Nephron progenitor cell (in vitro differentiated cells): ENCODE results near the gene MAP6.
"Not testable (repeated sequence)": the region's sequence is repeated elsewhere in the genome, so short reads cannot be mapped to it uniquely, and the experiment has no call there.

ENCODE experiments used
- DNase-seq: peaks from one replicate; pipeline ENCODE4 v3.0.0; 2021
- H3K27ac Mint-ChIP-seq: 2 replicates; pipeline ENCODE4 v1.8.0; 2021; ENCODE audit warnings: mild to moderate bottlenecking, moderate library complexity, mixed read lengths
- H3K27me3 Mint-ChIP-seq: 2 replicates; pipeline ENCODE4 v1.8.0; 2021; ENCODE audit warnings: mild to moderate bottlenecking, low read depth, mixed read lengths; ENCODE audit not compliant: poor library complexity
- H3K36me3 Mint-ChIP-seq: 2 replicates; pipeline ENCODE4 v1.8.0; 2021; ENCODE audit warnings: low read depth, mixed read lengths
- H3K4me1 Mint-ChIP-seq: 2 replicates; pipeline ENCODE4 v1.8.0; 2021; ENCODE audit warnings: mixed read lengths
- H3K4me3 Mint-ChIP-seq: 2 replicates; pipeline ENCODE4 v1.8.0; 2021; ENCODE audit warnings: mild to moderate bottlenecking, moderate library complexity, mixed read lengths
- H3K9me3 Mint-ChIP-seq: 2 replicates; pipeline ENCODE4 v1.8.0; 2021; ENCODE audit warnings: mild to moderate bottlenecking, moderate library complexity, mixed read lengths
- TF ChIP-seq, protein P1 (sequence below): fragments of 200-600 bp; sonication (generic); IDR thresholded peaks from 2 replicates; pipeline ENCODE4 v1.5.0; 2021; ENCODE audit warnings: antibody characterized with exemption

The MAP6 gene

DNA sequence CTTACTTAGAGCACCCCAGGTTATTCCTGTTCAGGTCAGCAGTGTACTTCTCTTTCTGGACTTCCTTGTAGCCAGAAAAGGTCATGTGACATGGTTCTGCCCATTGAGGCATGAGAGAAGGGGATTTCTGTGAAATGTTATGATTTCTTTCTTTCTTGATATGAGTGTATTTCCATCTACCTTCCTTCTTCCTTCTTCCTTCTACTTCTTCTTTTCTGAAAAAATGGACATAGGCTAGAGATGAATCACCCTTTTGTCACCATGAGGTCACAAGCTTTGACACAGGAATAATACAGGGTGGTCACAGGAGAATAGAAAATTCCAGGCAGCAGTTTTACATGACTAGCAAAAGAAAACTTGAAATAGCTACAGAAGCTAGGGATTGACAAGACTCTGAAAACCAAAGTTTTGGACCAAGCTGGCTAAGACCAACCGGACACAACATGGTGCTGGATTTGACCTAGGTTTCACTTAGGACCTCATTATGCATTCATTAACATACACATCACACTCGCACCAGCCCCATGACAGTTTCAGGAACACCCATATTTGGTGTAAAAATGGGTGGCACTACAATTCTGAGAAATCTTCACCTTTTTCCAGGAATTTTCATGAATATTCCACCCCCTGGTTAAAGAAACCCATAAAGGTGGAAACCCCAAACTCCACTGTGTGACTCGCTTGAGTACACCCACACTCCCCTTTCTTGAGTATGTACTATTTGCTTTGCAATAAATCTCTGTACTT, 21.2 kb upstream of the MAP6 start:
- Mint-ChIP-seq H3K4me3 (no peak overlapping the region), H3K36me3 (peaks cover 4% of the 10 kb centered on the region), H3K9me3 (peaks cover 27% of the 10 kb centered on the region), H3K27ac (no peak overlapping the region), H3K27me3 (peaks cover 59% of the 10 kb centered on the region), H3K4me1 (peaks cover 10% of the 10 kb centered on the region)
- TF ChIP-seq, protein P1, sequence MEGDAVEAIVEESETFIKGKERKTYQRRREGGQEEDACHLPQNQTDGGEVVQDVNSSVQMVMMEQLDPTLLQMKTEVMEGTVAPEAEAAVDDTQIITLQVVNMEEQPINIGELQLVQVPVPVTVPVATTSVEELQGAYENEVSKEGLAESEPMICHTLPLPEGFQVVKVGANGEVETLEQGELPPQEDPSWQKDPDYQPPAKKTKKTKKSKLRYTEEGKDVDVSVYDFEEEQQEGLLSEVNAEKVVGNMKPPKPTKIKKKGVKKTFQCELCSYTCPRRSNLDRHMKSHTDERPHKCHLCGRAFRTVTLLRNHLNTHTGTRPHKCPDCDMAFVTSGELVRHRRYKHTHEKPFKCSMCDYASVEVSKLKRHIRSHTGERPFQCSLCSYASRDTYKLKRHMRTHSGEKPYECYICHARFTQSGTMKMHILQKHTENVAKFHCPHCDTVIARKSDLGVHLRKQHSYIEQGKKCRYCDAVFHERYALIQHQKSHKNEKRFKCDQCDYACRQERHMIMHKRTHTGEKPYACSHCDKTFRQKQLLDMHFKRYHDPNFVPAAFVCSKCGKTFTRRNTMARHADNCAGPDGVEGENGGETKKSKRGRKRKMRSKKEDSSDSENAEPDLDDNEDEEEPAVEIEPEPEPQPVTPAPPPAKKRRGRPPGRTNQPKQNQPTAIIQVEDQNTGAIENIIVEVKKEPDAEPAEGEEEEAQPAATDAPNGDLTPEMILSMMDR = no peak
- DNase-seq = no peak

DNA sequence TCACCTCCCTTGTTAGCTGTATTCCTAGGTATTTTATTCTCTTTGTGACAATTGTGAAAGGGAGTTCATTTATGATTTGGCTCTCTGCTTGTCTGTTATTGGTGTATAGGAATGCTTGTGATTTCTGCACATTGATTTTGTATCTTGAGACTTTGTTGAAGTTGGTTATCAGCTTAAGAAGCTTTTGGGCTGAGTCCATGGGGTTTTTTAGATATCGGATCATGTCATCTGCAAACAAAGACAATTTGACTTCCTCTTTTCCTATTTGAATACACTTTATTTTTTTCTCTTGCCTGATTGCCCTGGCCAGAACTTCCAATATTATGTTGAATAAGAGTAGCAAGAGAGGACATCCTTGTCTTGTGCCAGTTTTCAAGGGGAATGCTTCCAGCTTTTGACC, 15.0 kb upstream of the MAP6 start:
- H3K36me3 Mint-ChIP-seq, DNase-seq, H3K4me1 Mint-ChIP-seq, H3K27ac Mint-ChIP-seq, H3K4me3 Mint-ChIP-seq: not testable (repeated sequence)
- H3K9me3 Mint-ChIP-seq = peaks cover 47% of the 10 kb centered on the region
- peaks cover 61% of the 10 kb centered on the region for H3K27me3 Mint-ChIP-seq

DNA sequence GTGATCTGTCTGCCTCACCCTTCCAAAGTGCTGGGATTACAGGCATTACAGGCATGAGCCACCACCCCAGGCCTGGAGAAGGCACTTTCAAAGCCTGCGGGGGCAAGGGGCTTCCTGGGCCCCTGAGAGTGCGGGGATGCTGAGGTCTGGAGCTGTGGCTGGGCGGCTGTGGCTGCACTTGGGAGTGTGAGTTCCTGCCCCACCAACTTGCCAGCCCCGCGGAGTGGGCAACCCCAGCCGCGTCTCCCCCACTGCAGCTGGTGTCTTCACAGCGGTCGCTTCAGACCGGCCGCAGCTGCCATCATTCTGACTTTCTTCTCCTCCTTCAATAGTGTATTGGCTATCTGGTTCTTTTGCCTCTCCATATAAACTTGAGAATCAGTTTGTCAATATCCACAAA, 10.7 kb upstream of the MAP6 start:
- H3K36me3 Mint-ChIP-seq = no peaks in the 10 kb centered on the region
- H3K9me3 Mint-ChIP-seq = peaks cover 26% of the 10 kb centered on the region
- TF ChIP-seq, protein P1 = no peak
- DNase-seq = no peak
- H3K4me3 Mint-ChIP-seq = no peak overlapping the region
- H3K27ac Mint-ChIP-seq = no peak overlapping the region
- H3K27me3 Mint-ChIP-seq = peaks cover 60% of the 10 kb centered on the region
- H3K4me1 Mint-ChIP-seq = no peaks in the 10 kb centered on the region

DNA sequence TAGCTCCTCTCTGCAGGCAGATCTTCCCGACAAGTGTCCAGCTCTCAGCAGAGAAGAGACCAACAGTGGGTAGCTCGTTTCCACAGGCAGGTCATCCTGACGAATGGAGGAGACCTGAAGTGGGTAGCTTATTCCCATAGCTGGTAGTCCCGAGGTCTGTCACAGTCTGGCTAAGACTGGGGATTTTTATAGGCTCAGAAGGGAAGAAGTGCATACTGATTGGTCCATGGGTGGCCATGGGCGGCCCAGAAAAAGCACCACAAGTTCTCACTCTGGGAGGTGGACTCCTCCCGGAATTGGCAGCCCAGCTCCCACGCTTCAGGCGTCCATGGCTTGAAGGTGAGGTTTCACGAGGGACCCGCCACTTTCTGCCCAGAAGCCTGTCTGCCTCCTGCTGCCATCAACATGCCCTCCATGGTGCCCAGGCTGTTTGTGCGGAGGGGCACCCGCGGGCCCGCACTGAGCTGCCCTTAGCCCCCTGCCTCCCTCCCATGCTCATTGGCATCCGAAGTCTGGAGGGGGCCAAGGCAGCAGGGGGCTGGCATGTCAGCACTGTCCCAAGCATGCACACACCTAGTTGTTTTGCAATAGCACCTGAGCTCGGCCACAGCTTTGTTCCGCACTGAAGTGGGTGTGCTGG, 9.9 kb upstream of the MAP6 start:
- H3K27ac Mint-ChIP-seq = no peak overlapping the region
- peaks cover 60% of the 10 kb centered on the region for H3K27me3 Mint-ChIP-seq
- no peaks in the 10 kb centered on the region for H3K4me1 Mint-ChIP-seq
- no peaks in the 10 kb centered on the region for H3K36me3 Mint-ChIP-seq
- H3K9me3 Mint-ChIP-seq = peaks cover 26% of the 10 kb centered on the region
- no peak for DNase-seq
- TF ChIP-seq, protein P1 = no peak
- no peak overlapping the region for H3K4me3 Mint-ChIP-seq

DNA sequence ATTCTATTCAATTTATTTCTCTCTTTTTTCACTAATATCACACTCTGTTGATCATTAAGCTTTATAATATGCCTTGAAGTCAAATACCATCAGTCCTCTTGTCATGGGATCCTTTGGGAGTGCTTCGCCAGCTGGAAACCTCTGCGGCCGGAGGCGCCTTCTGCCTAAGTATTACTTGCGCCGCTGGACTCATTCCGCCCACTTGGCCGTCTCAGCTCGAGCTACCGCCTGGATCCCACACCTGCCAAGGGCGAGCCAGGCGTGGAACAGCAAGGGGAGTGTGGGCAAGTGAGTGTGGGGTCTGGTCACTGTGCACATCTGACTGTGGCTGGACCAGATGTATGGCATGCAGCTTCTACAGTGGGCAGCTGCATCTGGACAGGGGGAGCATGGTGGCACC, 9.1 kb upstream of the MAP6 start:
- Mint-ChIP-seq H3K27ac (no peak overlapping the region), H3K9me3 (peaks cover 20% of the 10 kb centered on the region), H3K4me3 (no peak overlapping the region), H3K4me1 (no peaks in the 10 kb centered on the region), H3K36me3 (no peaks in the 10 kb centered on the region), H3K27me3 (peaks cover 62% of the 10 kb centered on the region)
- TF ChIP-seq, protein P1 = no peak
- no peak for DNase-seq

DNA sequence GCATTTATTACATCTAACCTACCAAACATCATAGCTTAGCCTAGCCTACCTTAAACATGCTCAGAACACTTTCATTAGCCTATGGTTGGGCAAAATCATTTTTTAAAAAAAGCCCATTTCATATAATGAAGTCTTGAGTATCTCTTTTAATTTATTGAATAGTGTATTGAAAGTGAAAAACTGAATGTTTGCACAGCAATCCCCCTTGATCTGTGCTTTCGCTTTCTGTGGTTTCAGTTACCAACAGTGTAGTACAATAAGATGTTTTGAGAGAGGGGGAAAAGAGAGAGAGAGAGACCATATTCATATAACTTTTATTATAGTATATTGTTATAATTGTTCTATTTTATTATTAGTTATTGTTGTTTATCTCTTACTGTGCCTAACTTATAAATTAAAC, 8.4 kb upstream of the MAP6 start:
- Mint-ChIP-seq H3K27ac (no peak overlapping the region), H3K4me1 (no peaks in the 10 kb centered on the region), H3K27me3 (peaks cover 68% of the 10 kb centered on the region), H3K9me3 (peaks cover 13% of the 10 kb centered on the region), H3K36me3 (no peaks in the 10 kb centered on the region), H3K4me3 (no peak overlapping the region)
- no peak for DNase-seq
- TF ChIP-seq, protein P1 = no peak
